NCI-H187 treated with DMSO at 0.1 percent for 48 hours (cell line): ENCODE measurements around the gene COX7C.

ENCODE experiments used
- DNase-seq: peaks from one replicate; lab custom pipeline; 2025; lab: John Stamatoyannopoulos, UW

The COX7C gene

DNA sequence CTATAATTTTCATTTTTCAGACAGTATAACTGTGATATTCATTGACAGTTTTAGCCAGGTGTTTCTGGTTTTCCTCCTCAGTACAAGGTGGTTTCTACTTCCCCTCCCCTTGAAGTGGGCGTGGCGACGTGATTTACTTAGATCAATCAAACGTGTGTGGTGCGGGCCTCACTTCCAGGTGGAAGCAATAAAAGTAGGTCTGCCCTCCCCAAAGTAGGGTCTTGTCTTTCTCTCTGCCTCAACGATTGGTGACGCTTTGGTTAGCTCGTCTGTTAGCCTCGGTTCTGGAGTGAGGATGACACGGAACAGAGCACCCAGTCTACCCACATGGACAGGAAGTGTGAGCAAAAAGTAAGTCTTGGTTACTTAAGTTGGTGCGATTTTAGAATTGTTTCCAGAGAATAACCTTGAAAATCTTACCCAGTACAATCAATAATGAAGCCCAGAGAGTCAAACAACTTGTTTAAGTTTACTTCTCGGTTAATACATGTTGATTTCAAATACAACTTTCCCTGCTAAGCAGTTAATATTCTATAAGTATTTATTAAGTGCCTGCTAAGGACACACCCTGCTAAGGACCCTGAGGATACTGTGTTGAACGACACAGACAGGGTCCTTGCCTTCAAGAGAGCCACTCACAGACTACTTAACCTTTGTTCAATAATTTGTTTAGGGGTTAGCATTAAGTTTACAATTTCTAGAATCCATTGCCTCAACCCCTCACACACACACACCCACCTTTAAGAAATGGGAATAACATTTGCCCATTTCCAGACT lies 48.4 kb downstream of the COX7C start:
- DNase-seq = no peak

DNA sequence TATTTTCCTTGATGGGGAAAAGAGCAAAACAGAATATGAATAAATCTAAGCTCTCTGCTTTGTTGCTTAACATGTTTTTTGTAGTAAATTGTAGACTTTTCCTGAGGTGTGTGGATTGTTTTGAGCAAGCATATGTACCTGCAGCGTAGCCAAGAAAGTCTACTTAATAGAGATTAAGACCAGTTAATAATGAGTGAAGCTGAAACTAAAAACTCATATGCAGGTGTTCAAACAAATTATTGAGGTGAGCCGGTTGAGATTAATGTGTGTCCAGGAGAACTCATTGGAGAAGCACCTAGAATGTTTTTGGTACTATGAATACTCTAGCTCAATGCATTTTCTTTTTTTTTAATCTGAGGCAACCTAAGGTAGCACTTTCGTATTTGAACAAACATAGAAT lies 49.2 kb downstream of the COX7C start:
- no peak for DNase-seq
